WTC11 (cell line): ENCODE measurements around the gene ANGPTL3. TPM values are rescaled to one million over a fixed set of nuclear protein-coding genes. Genes with fewer than 3 reads are reported as not detected.
"Not testable (repeated sequence)": the region's sequence is repeated elsewhere in the genome, so short reads cannot be mapped to it uniquely, and the experiment has no call there.

Source experiments
- ATAC-seq: fragments of 200-7000 bp; cut with Tn5 transposase; 2 replicates; pipeline ENCODE4 v1.10.0; 2021; ENCODE audit warnings: mild to moderate bottlenecking, moderate library complexity
- Bru-seq: library from RNA; stranded (reverse); fragments of 400-500 nt; gene quantifications from one replicate; lab custom pipeline; 2021; lab: Mats Ljungman, UMichigan
- CTCF ChIA-PET: fragments of 300-600 bp; sonication (Branson Sonifier 250); formaldehyde crosslinking; loops from one replicate; lab custom pipeline; 2021; ENCODE audit warnings: antibody characterized with exemption; lab: Charles Lee
- POLR2A ChIA-PET: fragments of 350-600 bp; sonication (Branson Sonifier 250); formaldehyde crosslinking; loops from one replicate; lab custom pipeline; 2021; ENCODE audit warnings: antibody characterized with exemption; lab: Charles Lee
- DNase-seq: peaks from one replicate; pipeline ENCODE4 v3.0.0; 2021; ENCODE audit warnings: low spot score
- H3K27ac Mint-ChIP-seq: 2 replicates; pipeline ENCODE4 v1.8.0; 2021; ENCODE audit warnings: mixed read lengths
- H3K27me3 Mint-ChIP-seq: 2 replicates; pipeline ENCODE4 v1.8.0; 2021; ENCODE audit warnings: low read depth, mild to moderate bottlenecking, moderate library complexity, mixed read lengths
- H3K36me3 Mint-ChIP-seq: 2 replicates; pipeline ENCODE4 v1.8.0; 2021; ENCODE audit warnings: mixed read lengths
- H3K4me1 Mint-ChIP-seq: 2 replicates; pipeline ENCODE4 v1.8.0; 2022; ENCODE audit warnings: mixed read lengths
- H3K4me3 Mint-ChIP-seq: 2 replicates; pipeline ENCODE4 v1.8.0; 2021; ENCODE audit warnings: mild to moderate bottlenecking, moderate library complexity, mixed read lengths
- H3K9me3 Mint-ChIP-seq: 2 replicates; pipeline ENCODE4 v1.8.0; 2021; ENCODE audit warnings: mixed read lengths
- CBFB ChIP-seq: sonication (generic); formaldehyde crosslinking; IDR thresholded peaks from 2 replicates; pipeline ENCODE4 v1.8.1; 2022; ENCODE audit warnings: mild to moderate bottlenecking, low read depth, missing genetic modification reagents
- CREB1 ChIP-seq: sonication (generic); formaldehyde crosslinking; IDR thresholded peaks from 2 replicates; pipeline ENCODE4 v1.8.0; 2023; ENCODE audit warnings: mild to moderate bottlenecking, missing genetic modification reagents
- E2F5 ChIP-seq: sonication (generic); formaldehyde crosslinking; IDR thresholded peaks from 2 replicates; pipeline ENCODE4 v1.8.1; 2022; ENCODE audit warnings: mild to moderate bottlenecking, moderate library complexity, missing genetic modification reagents
- ELF4 ChIP-seq: sonication (generic); formaldehyde crosslinking; IDR thresholded peaks from 2 replicates; pipeline ENCODE4 v1.8.1; 2022; ENCODE audit warnings: low read depth, mild to moderate bottlenecking, moderate library complexity, missing genetic modification reagents
- MXD4 ChIP-seq: fragments of 250-450 bp; sonication (Bioruptor Pico); IDR thresholded peaks from 2 replicates; pipeline ENCODE4 v1.8.0; 2021; ENCODE audit warnings: mild to moderate bottlenecking, moderate library complexity, borderline replicate concordance
- PREB ChIP-seq: sonication (generic); formaldehyde crosslinking; IDR thresholded peaks from 2 replicates; pipeline ENCODE4 v1.8.1; 2022; ENCODE audit warnings: mild to moderate bottlenecking, missing genetic modification reagents, moderate library complexity, borderline replicate concordance
- SOX15 ChIP-seq: fragments of 250-450 bp; sonication (Bioruptor Pico); IDR thresholded peaks from 2 replicates; pipeline ENCODE4 v1.9.0; 2021; ENCODE audit warnings: mild to moderate bottlenecking
- STAT6 ChIP-seq: sonication (generic); formaldehyde crosslinking; conservative IDR thresholded peaks from 2 replicates; pipeline ENCODE4 v1.8.1; 2023; ENCODE audit warnings: mild to moderate bottlenecking, low read depth, missing genetic modification reagents, moderate library complexity
- TEAD4 ChIP-seq: sonication (generic); formaldehyde crosslinking; IDR thresholded peaks from 2 replicates; pipeline ENCODE4 v1.8.0; 2022; ENCODE audit warnings: mild to moderate bottlenecking, missing genetic modification reagents
- ZBTB43 ChIP-seq: sonication (generic); formaldehyde crosslinking; IDR thresholded peaks from 2 replicates; pipeline ENCODE4 v1.8.1; 2023; ENCODE audit warnings: mild to moderate bottlenecking, missing genetic modification reagents
- ZNF121 ChIP-seq: sonication (generic); formaldehyde crosslinking; IDR thresholded peaks from 2 replicates; pipeline ENCODE4 v1.8.0; 2023; ENCODE audit warnings: missing genetic modification reagents
- ZNF396 ChIP-seq: fragments of 250-450 bp; sonication (Bioruptor Pico); IDR thresholded peaks from 2 replicates; pipeline ENCODE4 v1.8.0; 2021; ENCODE audit warnings: mild to moderate bottlenecking, moderate library complexity, borderline replicate concordance
- long read RNA-seq, 3 experiments: library from RNA in 1 of 3; library from capped mRNA in 1 of 3; library from polyadenylated mRNA in 1 of 3; unstranded in 2 of 3; stranded (forward) in 1 of 3; transcript quantifications; one replicate each; pipeline ENCODE4 v2.0.0, GENCODE V29; 2021
- total RNA-seq: library from RNA; stranded (reverse); gene quantifications from 3 replicates; pipeline ENCODE4 v1.2.3, GENCODE V29; 2021

Gene ANGPTL3
- total RNA-seq (not detected in 3 replicates), Bru-seq, nascent RNA (not detected)
- long read RNA-seq, experiment 1, result 0 reads
- long read RNA-seq, experiment 2, result 0 reads
- long read RNA-seq, experiment 3, result 0 reads

GRCh38 chr1:62597281-62597680, at the start of gene ANGPTL3:
Gene ANGPTL3, plus strand, starts transcription at chr1:62597520. Its CDS starts 47 bp downstream, at chr1:62597567.
- H3K4me3 Mint-ChIP-seq, result no peak within 1 kb of the TSS
- no peaks in the 10 kb centered on the region for H3K9me3 Mint-ChIP-seq
- no peaks in the 10 kb centered on the region for H3K27me3 Mint-ChIP-seq
- no peaks in the 10 kb centered on the region for H3K36me3 Mint-ChIP-seq
- TF ChIP-seq SOX15 (CRISPR knock-in tag), result no peak
- TF ChIP-seq STAT6, result no peak
- TF ChIP-seq TEAD4 (CRISPR knock-in tag), result no peak
- TF ChIP-seq ELF4, result no peak
- TF ChIP-seq E2F5, result no peak
- H3K4me1 Mint-ChIP-seq, result peaks cover 4% of the 10 kb centered on the region; the same call in 1 of the 2 replicates
- DNase-seq (no peak), ATAC-seq (no peak)
- no peak within 1 kb of the TSS for H3K27ac Mint-ChIP-seq
- ChIA-PET CTCF (no interaction called here), POLR2A (no interaction called here)

- no peak for DNase-seq
- Mint-ChIP-seq H3K4me3 (no peak overlapping the region), H3K27ac (no peak overlapping the region), H3K36me3 (0 out of 2 replicates have a peak, but pooled peaks cover 3% of the 10 kb centered on the region), H3K9me3 (no peaks in the 10 kb centered on the region), H3K4me1 (no peaks in the 10 kb centered on the region), H3K27me3 (no peaks in the 10 kb centered on the region)
- no peak for TF ChIP-seq ZBTB43 (CRISPR knock-in tag)
- no peak for TF ChIP-seq CBFB (CRISPR knock-in tag)
- no peak for TF ChIP-seq MXD4 (CRISPR knock-in tag)
- no peak for TF ChIP-seq ZNF396 (CRISPR knock-in tag)
- TF ChIP-seq CREB1 (CRISPR knock-in tag), result no peak
- TF ChIP-seq ZNF121 (CRISPR knock-in tag), result no peak
- TF ChIP-seq PREB (CRISPR knock-in tag), result no peak
- CTCF ChIA-PET, result no interaction called here
- ATAC-seq, result no peak
- POLR2A ChIA-PET, result no interaction called here
Measured at GRCh38 chr1:62561306-62561705, 36.0 kb upstream of the ANGPTL3 start.

- H3K4me3 Mint-ChIP-seq, H3K27me3 Mint-ChIP-seq, H3K27ac Mint-ChIP-seq, CTCF ChIA-PET, DNase-seq, POLR2A ChIA-PET, H3K4me1 Mint-ChIP-seq, ATAC-seq: not testable (repeated sequence)
- Mint-ChIP-seq H3K36me3 (peaks cover 24% of the 10 kb centered on the region), H3K9me3 (peaks cover 17% of the 10 kb centered on the region)
Measured at GRCh38 chr1:62567182-62567581, 30.1 kb upstream of the ANGPTL3 start.

GRCh38 chr1:62567926-62568325, 29.4 kb upstream of the ANGPTL3 start:
- H3K4me1 Mint-ChIP-seq, H3K27ac Mint-ChIP-seq, ATAC-seq, CTCF ChIA-PET, H3K4me3 Mint-ChIP-seq, H3K27me3 Mint-ChIP-seq, DNase-seq: not testable (repeated sequence)
- peaks cover 24% of the 10 kb centered on the region for H3K36me3 Mint-ChIP-seq
- POLR2A ChIA-PET, result interaction anchor here (0.7 kb wide), 2 partner anchors 22 to 120 kb away, joined by 3 to 5 read pairs; no protein-coding TSS in a partner anchor
- H3K9me3 Mint-ChIP-seq, result peaks cover 17% of the 10 kb centered on the region

- H3K4me3 Mint-ChIP-seq, POLR2A ChIA-PET, H3K27me3 Mint-ChIP-seq, CTCF ChIA-PET, DNase-seq, H3K27ac Mint-ChIP-seq, H3K4me1 Mint-ChIP-seq, ATAC-seq: not testable (repeated sequence)
- Mint-ChIP-seq H3K36me3 (peaks cover 21% of the 10 kb centered on the region), H3K9me3 (peaks cover 17% of the 10 kb centered on the region)
Measured at GRCh38 chr1:62571517-62571916, 25.8 kb upstream of the ANGPTL3 start.
